Activated CD8-positive, alpha-beta T cell treated with anti-CD3 and anti-CD28 coated beads for 36 hours (primary cell): ENCODE results near the gene TMOD1. TPM values are rescaled to one million over a fixed set of nuclear protein-coding genes. Genes with fewer than 3 reads are reported as not detected.
A peak's percentile ranks its signal among the peaks of the same experiment; 100 is the strongest.

Experiments used
- ATAC-seq: fragments of 200-7000 bp; cut with Tn5 transposase; one replicate; pipeline ENCODE4 v1.10.0; 2021; ENCODE audit warnings: mild to moderate bottlenecking, moderate library complexity
- CTCF ChIA-PET: fragments of 350-600 bp; sonication (Branson Sonifier 250); formaldehyde crosslinking; loops from one replicate; lab custom pipeline; 2021; ENCODE audit warnings: antibody characterized with exemption; lab: Charles Lee
- POLR2A ChIA-PET: fragments of 350-600 bp; sonication (Branson Sonifier 250); formaldehyde crosslinking; loops from one replicate; lab custom pipeline; 2021; ENCODE audit warnings: antibody characterized with exemption; lab: Charles Lee
- DNase-seq: peaks from one replicate; pipeline ENCODE4 v3.0.0-alpha.2; 2020
- H3K27ac Mint-ChIP-seq: one replicate; pipeline ENCODE4 v1.8.0; 2021; ENCODE audit warnings: mild to moderate bottlenecking, mixed read lengths
- H3K27me3 Mint-ChIP-seq: one replicate; pipeline ENCODE4 v1.8.0; 2021; ENCODE audit warnings: mixed read lengths
- H3K36me3 Mint-ChIP-seq: one replicate; pipeline ENCODE4 v1.8.0; 2021; ENCODE audit warnings: low read depth, mixed read lengths
- H3K4me1 Mint-ChIP-seq: one replicate; pipeline ENCODE4 v1.8.0; 2021; ENCODE audit warnings: low read depth, mixed read lengths
- H3K4me3 Mint-ChIP-seq: one replicate; pipeline ENCODE4 v1.8.0; 2021; ENCODE audit warnings: mild to moderate bottlenecking, moderate library complexity, mixed read lengths
- H3K9me3 Mint-ChIP-seq: one replicate; pipeline ENCODE4 v1.8.0; 2021; ENCODE audit warnings: mixed read lengths
- CTCF ChIP-seq: fragments of 200-600 bp; IDR thresholded peaks from one replicate; pipeline ENCODE4 v1.8.0; 2022; ENCODE audit warnings: antibody characterized with exemption, mild to moderate bottlenecking
- intact Hi-C: fragments of 100-400 bp; cut with micrococcal nuclease; formaldehyde crosslinking; loops from one replicate; pipeline ENCODE4 v1.10.0; 2022
- total RNA-seq, 2 experiments: library from RNA; stranded (reverse); gene quantifications; one replicate each; pipeline ENCODE4 v1.2.3, GENCODE V29; 2021

Gene TMOD1
- total RNA-seq, 2 experiments from 2014 or later, result 0.47 to 0.60 TPM

GRCh38 chr9:97638666-97639065 lies 137.2 kb downstream of the TMOD1 start:
- POLR2A ChIA-PET, result interaction anchor here (0.8 to 1.0 kb wide), 2 partner anchors 21 to 263 kb away, joined by 3 read pairs; no protein-coding TSS in a partner anchor
- peak; percentile 17 for TF ChIP-seq CTCF
- Mint-ChIP-seq H3K9me3 (no peaks in the 10 kb centered on the region), H3K36me3 (peaks cover 35% of the 10 kb centered on the region), H3K4me3 (no peak overlapping the region), H3K27me3 (no peaks in the 10 kb centered on the region), H3K27ac (no peak overlapping the region), H3K4me1 (peaks cover 48% of the 10 kb centered on the region)
- CTCF ChIA-PET, result interaction anchor here (0.6 to 1.2 kb wide), 8 partner anchors 9 to 171 kb away, joined by 3 to 5 read pairs (median 3); no protein-coding TSS in a partner anchor
- DNase-seq (no peak), ATAC-seq (no peak)
- intact Hi-C loops, result no loop called here

GRCh38 chr9:97640325-97640724 lies 138.9 kb downstream of the TMOD1 start:
- Mint-ChIP-seq H3K27me3 (no peaks in the 10 kb centered on the region), H3K4me3 (no peak overlapping the region), H3K4me1 (peaks cover 40% of the 10 kb centered on the region), H3K36me3 (peaks cover 32% of the 10 kb centered on the region), H3K27ac (no peak overlapping the region), H3K9me3 (no peaks in the 10 kb centered on the region)
- intact Hi-C loops, result no loop called here
- TF ChIP-seq CTCF, result no peak
- POLR2A ChIA-PET, result interaction anchor here (1.0 kb wide), 1 partner anchor 47 kb away, joined by 3 read pairs; no protein-coding TSS in a partner anchor
- DNase-seq, result no peak
- CTCF ChIA-PET, result interaction anchor here (0.7 to 1.9 kb wide), 8 partner anchors 10 to 316 kb away, joined by 3 to 6 read pairs (median 4); no protein-coding TSS in a partner anchor
- no peak for ATAC-seq

GRCh38 chr9:97645720-97646119 lies 144.3 kb downstream of the TMOD1 start:
- H3K4me3 Mint-ChIP-seq, result no peak overlapping the region
- H3K36me3 Mint-ChIP-seq, result peaks cover 43% of the 10 kb centered on the region
- peaks cover 3% of the 10 kb centered on the region for H3K4me1 Mint-ChIP-seq
- no peaks in the 10 kb centered on the region for H3K9me3 Mint-ChIP-seq
- CTCF ChIA-PET, result interaction anchor here (1.1 to 2.6 kb wide), 3 partner anchors 13 to 30 kb away, joined by 3 to 12 read pairs (median 7); partner anchors contain the start of genes NCBP1 and TSTD2
- no peak for DNase-seq
- no peak overlapping the region for H3K27ac Mint-ChIP-seq
- ATAC-seq, result no peak
- intact Hi-C loops, result no loop called here
- TF ChIP-seq CTCF, result no peak
- H3K27me3 Mint-ChIP-seq, result no peaks in the 10 kb centered on the region
- POLR2A ChIA-PET, result interaction anchor here (1.0 to 1.6 kb wide), 2 partner anchors 10 to 12 kb away, joined by 4 to 8 read pairs; partner anchors contain the start of genes NCBP1 and TSTD2

- Mint-ChIP-seq H3K36me3 (peaks cover 41% of the 10 kb centered on the region), H3K27me3 (no peaks in the 10 kb centered on the region), H3K27ac (no peak overlapping the region), H3K4me3 (no peak overlapping the region), H3K9me3 (no peaks in the 10 kb centered on the region), H3K4me1 (peaks cover 4% of the 10 kb centered on the region)
- ATAC-seq (no peak), DNase-seq (no peak)
- intact Hi-C loops, result no loop called here
- CTCF ChIA-PET, result interaction anchor here (0.6 to 2.1 kb wide), 3 partner anchors 10 to 1515 kb away, joined by 3 to 6 read pairs (median 3); no protein-coding TSS in a partner anchor
- POLR2A ChIA-PET, result interaction anchor here (1.0 to 1.4 kb wide), 2 partner anchors 15 to 28 kb away, joined by 3 to 6 read pairs; partner anchors contain the start of genes NCBP1 and TSTD2
- TF ChIP-seq CTCF, result no peak
Observed at GRCh38 chr9:97647996-97648395, 146.5 kb downstream of the TMOD1 start.

Other genes starting within 250 kb of the TMOD1 start
- 1 to 10 TPM; 1.5 to 3.2 TPM for gene CCDC180, start 194.0 kb upstream of the TMOD1 start, total RNA-seq
- gene TDRD7, start 89.6 kb upstream of the TMOD1 start, total RNA-seq, result 1 to 10 TPM; 3.7 to 4.0 TPM
- gene TSTD2, start 131.7 kb downstream of the TMOD1 start, total RNA-seq, result 10 to 100 TPM; 15.2 to 15.3 TPM
- 10 to 100 TPM; 37.6 to 41.7 TPM for gene NCBP1, start 132.2 kb downstream of the TMOD1 start, total RNA-seq
- gene XPA, start 195.7 kb downstream of the TMOD1 start, total RNA-seq, result 10 to 100 TPM in 1 of 2 experiments, 1 to 10 TPM in 1; 9.8 to 10.9 TPM